GOT3 (cell line): ENCODE measurements around the gene KAZN.

Experiments
- DNase-seq: peaks from one replicate; lab custom pipeline; 2025; ENCODE audit warnings: mixed read lengths; lab: John Stamatoyannopoulos, UW

The KAZN gene

GRCh38 chr1:15012822-15013221, 414.3 kb downstream of the KAZN start:
- DNase-seq = no peak

- no peak for DNase-seq
These were observed 415.3 kb downstream of the KAZN start for GRCh38 chr1:15013767-15014166.

- no peak for DNase-seq
These were observed 416.0 kb downstream of the KAZN start for GRCh38 chr1:15014516-15014915.

DNA sequence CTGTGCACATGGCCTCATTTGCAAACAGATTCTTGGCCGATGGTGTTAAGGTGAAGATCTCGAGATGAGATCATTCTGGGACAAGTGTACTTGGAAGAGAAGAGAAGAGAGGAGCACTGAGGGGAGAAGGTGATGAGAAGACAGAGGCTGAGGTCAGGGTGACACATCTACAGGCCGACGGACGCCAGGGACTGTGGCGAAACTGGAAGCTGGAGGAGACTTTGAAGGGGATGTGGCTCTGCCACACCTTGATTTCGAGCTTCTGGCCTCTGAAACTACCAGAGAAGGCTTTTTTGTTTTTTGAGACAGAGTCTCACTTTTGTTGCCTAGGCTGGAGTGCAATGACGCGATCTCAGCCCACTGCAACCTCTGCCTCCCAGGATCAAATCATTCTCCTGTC, 417.5 kb downstream of the KAZN start:
- no peak for DNase-seq

DNA sequence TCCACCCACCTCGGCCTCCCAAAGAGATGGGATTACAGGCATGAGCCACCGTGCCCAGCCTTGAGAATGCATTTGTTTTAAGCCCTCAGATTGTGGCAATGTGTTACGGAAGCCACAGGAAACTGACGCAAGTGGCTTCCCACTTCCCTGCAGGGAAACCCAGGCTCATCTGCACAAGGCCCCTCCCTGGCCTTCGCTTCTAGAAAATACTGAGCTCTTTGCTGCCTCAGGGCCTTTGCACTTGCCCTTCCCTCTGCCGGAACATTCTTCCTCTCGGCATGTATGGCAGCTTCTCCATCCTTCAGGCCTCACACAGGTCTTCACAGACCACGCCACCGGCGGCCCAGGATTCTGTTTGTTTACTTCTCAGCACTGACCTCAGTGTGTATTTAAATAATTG, 418.0 kb downstream of the KAZN start:
- no peak for DNase-seq

- DNase-seq = no peak
These were observed 418.6 kb downstream of the KAZN start for GRCh38 chr1:15017120-15017519.

DNA sequence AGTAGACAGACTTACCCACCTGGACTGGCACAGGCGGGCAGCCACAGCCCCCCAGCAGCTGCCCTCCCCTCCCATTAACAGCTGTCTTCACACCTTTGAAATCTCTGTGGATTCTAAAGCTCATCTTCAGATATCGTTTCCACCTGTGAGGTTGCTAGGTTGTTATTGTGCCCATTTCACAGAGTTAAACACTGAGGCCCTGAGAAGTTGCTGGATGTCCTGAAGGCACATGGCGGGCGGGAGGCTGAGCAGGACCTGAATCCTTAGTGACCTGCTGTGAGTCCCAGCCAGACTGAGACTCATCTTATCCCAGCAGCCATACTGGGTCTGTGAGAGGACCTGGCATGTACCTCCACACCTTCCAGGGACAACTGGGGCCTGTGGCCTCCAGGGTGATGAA, 420.3 kb downstream of the KAZN start:
- DNase-seq = no peak

- DNase-seq = no peak
These were observed 422.7 kb downstream of the KAZN start for GRCh38 chr1:15020943-15021745.

DNA sequence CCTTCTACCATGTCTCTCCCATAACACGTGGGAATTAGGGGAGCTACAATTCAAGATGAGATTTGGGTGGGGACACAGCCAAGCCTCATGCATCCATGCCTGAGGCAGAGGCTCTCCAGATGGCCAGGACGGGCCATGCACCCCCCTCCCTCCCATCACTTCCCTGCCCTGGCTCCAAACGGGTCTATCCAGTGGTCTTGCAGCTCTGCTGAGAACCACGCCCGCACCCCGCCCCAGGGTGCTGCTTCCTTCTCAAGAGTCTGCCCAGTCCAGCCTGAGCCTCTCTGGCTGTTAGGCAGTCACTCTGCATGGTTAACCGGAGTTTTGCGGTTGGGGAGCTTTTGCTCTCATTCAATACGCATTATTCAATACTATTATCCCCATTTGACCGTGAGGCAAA, 423.6 kb downstream of the KAZN start:
- DNase-seq = no peak

GRCh38 chr1:15023205-15023604, 424.7 kb downstream of the KAZN start:
- DNase-seq = no peak

DNA sequence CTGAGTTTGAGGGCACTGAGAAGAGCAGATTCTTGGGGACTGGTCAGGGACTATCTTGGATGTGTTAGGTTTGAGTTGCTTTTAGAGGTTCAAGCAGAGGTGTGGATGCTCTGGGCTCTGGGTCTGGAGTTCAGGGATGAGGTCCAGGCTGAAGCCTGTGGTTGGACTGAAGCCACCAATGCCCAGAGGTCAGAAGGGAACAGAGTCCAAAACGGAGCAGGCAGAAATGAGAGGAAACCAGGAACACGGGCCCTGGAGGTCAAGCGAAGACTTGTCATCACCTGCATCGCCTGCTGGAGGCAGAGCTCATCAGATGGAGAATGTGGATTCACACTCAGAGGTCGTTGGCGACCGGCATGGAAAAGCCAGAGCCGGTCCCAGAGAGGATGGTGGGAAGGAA, 425.5 kb downstream of the KAZN start:
- no peak for DNase-seq

GRCh38 chr1:15026117-15026489, 427.6 kb downstream of the KAZN start:
- DNase-seq = no peak

DNA sequence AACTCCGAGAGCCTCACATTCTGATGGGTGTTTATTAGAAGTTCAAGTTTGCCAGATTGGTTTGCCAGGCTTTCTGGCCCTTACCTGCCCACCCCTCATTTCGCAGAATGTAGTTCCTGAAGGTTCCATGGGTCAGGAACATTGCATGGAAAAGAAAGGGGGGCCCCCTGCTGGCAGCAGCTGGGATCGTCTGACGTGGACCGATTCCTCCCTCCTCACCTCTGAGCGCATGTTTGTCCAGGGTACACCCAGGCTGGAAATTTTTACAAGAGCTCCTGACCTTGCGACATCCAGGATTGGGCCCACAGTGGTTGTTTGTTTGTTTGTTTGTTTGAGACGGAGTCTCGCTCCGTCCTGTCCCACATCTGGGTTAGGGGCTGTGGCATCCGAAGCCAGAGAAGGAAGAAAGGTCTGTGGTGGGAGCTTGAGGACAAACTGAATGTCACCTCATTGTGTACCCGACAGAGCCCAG, 429.1 kb downstream of the KAZN start:
- no peak for DNase-seq

DNA sequence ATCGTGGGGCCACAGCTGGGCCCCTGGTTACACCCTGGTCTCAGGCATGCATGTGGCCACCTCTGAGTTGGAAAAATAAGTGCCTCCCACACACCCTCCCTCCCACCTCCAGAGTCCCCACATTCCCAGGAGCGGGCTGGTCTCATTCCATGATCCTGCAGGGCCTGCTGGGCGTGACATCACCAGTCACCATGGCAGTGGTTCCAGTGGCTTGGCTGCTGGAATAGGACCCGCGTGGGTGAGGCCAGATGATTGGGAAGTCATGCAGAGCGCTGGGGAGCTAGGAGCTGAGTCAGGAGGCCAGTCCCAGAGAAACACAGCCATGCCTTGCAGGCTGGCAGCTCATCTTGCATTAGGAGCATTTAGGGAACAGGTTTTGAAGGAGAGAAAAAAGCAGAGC, 429.6 kb downstream of the KAZN start:
- DNase-seq = peak; percentile 56

GRCh38 chr1:15028616-15029015, 430.1 kb downstream of the KAZN start:
- DNase-seq = no peak

DNA sequence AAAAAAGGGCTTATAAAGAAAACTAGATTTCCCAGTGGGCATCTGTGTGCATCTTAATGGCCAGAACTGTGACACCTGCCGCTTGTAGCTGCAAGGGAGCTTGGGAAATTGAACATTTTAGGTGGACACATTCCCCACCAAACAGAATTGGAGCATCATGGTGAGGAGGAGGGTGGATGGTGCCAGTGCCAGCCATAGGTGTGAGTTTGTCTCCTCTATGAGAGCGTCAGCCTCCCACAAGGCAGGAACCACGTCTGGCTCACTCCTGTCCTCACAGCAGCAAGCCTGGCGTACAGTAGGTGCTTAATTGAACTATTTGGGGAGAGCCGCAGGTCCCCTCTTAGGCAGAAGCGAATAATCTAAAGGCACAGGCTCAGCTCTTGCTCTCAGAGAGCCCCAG, 430.6 kb downstream of the KAZN start:
- DNase-seq = no peak

GRCh38 chr1:15029786-15030185, 431.3 kb downstream of the KAZN start:
- no peak for DNase-seq

DNA sequence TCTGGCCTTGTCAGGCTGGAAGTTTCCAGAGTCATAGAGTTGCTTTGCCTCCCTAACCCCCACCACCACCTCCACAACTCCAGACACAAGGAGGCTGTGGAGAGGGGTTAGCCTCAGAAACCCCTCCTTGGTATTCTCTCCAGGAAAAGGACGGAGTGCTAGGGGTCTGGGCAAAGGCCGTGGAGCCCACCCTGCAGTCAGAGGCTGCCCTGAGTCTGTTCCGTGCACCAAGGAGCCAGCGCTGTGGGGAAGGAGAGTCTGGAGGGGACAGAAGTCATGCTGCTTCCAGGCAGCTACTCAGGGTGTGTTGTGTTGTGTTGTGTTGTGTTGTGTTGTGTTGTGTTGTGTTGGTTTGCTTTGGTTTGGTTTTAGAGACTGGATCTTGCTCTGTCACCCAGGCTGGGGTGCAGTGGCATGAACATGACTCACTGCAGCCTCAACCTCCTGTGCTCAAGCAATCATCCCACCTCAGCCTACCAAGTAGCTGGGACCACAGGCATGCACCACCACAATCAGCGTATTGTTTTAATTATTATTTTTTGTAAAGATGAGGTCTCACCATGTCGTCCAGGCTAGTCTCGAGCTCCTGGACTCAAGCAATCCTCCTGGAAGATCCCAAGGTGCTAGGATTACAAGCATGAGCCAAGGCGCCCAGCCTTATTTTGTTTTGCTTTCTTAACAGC, 432.9 kb downstream of the KAZN start:
- DNase-seq = no peak

- no peak for DNase-seq
These were observed 434.8 kb downstream of the KAZN start for GRCh38 chr1:15033264-15033663.

GRCh38 chr1:15034656-15035055, 436.2 kb downstream of the KAZN start:
- no peak for DNase-seq

DNA sequence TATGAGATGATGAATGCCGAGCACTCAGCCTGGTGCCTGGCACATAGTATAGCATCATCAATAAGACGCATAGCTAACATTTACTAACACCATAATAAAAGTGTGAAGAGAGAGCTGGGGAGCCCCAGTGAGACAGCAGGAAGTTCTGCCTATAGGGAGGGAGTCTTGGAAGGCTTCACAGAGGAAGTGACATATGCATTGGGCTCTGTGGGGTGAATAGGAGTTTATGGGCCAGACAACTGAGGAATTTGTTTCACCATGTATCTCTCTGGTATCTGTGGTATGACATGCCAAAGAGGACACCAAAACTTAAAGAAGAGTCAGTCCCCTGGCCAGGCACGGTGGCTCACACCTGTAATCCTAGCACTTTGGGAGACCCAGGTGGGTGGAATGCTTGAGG, 436.8 kb downstream of the KAZN start:
- no peak for DNase-seq

DNA sequence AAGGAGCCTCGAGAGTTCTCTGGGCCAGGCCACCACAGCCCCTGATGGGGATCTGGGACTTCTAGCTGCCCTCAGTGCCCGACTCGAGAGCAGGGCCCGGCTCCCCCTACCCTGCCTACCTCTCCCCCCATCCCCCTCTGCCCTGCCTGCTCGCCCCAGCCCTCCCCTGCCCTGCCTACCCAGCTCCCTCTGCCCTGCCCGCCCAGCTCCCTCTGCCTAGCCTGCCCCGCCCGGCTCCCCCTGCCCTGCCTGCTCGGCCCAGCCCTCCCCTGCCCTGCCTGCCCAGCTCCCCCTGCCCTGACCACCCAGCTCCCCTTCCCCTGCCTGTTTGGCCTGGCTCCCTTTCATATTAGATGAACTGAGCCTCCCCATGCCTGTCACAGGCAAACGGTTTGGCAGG, 437.6 kb downstream of the KAZN start:
- no peak for DNase-seq

DNA sequence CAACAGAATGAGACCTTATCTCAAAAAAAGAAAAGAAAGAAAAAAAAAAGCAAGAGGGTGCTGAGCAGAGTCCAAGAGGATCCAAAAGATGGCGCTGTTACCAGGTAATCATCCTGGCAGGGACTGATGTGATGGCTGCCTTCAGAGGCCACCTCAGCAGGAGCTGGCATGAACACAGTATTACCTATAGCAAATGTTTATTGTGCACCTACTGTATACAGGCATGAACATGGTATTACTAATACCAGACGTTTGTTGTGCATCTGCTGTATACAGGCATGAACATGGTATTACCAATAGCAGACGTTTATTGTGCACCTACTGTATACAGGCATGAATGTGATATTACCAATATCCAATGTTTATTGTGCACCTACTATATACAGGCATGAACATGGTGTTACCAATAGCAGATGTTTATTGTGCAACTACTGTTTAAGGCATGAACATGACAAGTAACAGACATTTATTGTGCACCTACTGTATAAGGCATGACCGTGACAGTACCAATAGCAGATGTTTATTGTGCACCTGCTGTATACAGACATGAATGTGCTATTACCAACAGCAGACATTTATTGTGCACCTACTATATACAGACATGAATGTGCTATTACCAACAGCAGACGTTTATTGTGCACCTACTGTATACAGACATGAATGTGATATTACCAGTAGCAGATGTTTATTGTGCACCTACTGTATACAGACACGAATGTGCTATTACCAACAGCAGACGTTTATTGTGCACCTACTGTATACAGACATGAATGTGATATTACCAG, 439.9 kb downstream of the KAZN start:
- DNase-seq = no peak
